Neural progenitor cell (in vitro differentiated cells): ENCODE results near the gene DTNB. TPM values are rescaled to one million over a fixed set of nuclear protein-coding genes. Genes with fewer than 3 reads are reported as not detected.

Experiments used
- DNase-seq: peaks from one replicate; pipeline ENCODE4 v3.0.0-alpha.2; 2016; ENCODE audit warnings: low spot score
- H2AFZ ChIP-seq: fragments of 200-600 bp; sonication (generic); replicated peaks from 2 replicates; pipeline ENCODE4 v1.6.1; 2016; ENCODE audit warnings: antibody characterized with exemption
- H3F3A ChIP-seq: fragments of 200-600 bp; sonication (generic); 2 replicates; pipeline ENCODE4 v1.6.1; 2016; ENCODE audit warnings: antibody characterized with exemption, low read depth
- H3K27ac ChIP-seq: fragments of 200-600 bp; sonication (generic); 2 replicates; pipeline ENCODE4 v1.5.1; 2016; ENCODE audit warnings: mild to moderate bottlenecking
- H3K27me3 ChIP-seq: fragments of 200-600 bp; sonication (generic); 2 replicates; pipeline ENCODE4 v1.6.1; 2016; ENCODE audit warnings: mild to moderate bottlenecking, moderate library complexity
- H3K36me3 ChIP-seq: fragments of 200-600 bp; sonication (generic); 2 replicates; pipeline ENCODE4 v1.5.1; 2016
- H3K4me1 ChIP-seq: fragments of 200-600 bp; sonication (generic); 2 replicates; pipeline ENCODE4 v1.6.1; 2016; ENCODE audit warnings: mixed run types
- H3K4me2 ChIP-seq: fragments of 200-600 bp; sonication (generic); 2 replicates; pipeline ENCODE4 v1.6.1; 2016
- H3K4me3 ChIP-seq: fragments of 200-600 bp; sonication (generic); 2 replicates; pipeline ENCODE4 v1.5.1; 2016
- H3K79me2 ChIP-seq: fragments of 200-600 bp; sonication (generic); 2 replicates; pipeline ENCODE4 v1.6.1; 2016; ENCODE audit warnings: low read depth
- H3K9ac ChIP-seq: fragments of 200-600 bp; sonication (generic); 2 replicates; pipeline ENCODE4 v1.6.1; 2016
- H3K9me3 ChIP-seq: fragments of 200-600 bp; sonication (generic); 2 replicates; pipeline ENCODE4 v1.5.1; 2016; ENCODE audit warnings: low read depth
- H4K20me1 ChIP-seq: fragments of 200-600 bp; sonication (generic); 2 replicates; pipeline ENCODE4 v1.6.1; 2016; ENCODE audit warnings: low read depth
- H3K27ac Mint-ChIP-seq: 3 replicates; pipeline ENCODE4 v1.8.0; 2021; ENCODE audit warnings: mixed read lengths
- H3K27me3 Mint-ChIP-seq: 2 replicates; pipeline ENCODE4 v1.8.0; 2022; ENCODE audit warnings: low read depth, mild to moderate bottlenecking, inconsistent platforms, moderate library complexity, mixed read lengths; ENCODE audit not compliant: insufficient read depth
- H3K36me3 Mint-ChIP-seq: 3 replicates; pipeline ENCODE4 v1.8.0; 2021; ENCODE audit warnings: mixed read lengths
- H3K4me1 Mint-ChIP-seq: 3 replicates; pipeline ENCODE4 v1.8.0; 2021; ENCODE audit warnings: mixed read lengths
- H3K4me3 Mint-ChIP-seq: 3 replicates; pipeline ENCODE4 v1.8.0; 2021; ENCODE audit warnings: mild to moderate bottlenecking, moderate library complexity, mixed read lengths
- H3K9me3 Mint-ChIP-seq: 3 replicates; pipeline ENCODE4 v1.8.0; 2020; ENCODE audit warnings: mixed read lengths
- CTCF ChIP-seq: fragments of 200-600 bp; sonication (generic); IDR thresholded peaks from 2 replicates; pipeline ENCODE4 v1.5.1; 2017; ENCODE audit warnings: antibody characterized with exemption, mild to moderate bottlenecking
- EZH2 ChIP-seq: fragments of 200-600 bp; sonication (generic); IDR thresholded peaks from 2 replicates; pipeline ENCODE4 v1.6.1; 2017; ENCODE audit warnings: antibody characterized with exemption, mild to moderate bottlenecking, moderate library complexity
- EZH2phosphoT487 ChIP-seq: fragments of 200-600 bp; sonication (generic); IDR thresholded peaks from 2 replicates; pipeline ENCODE4 v1.6.1; 2017; ENCODE audit warnings: antibody characterized with exemption
- total RNA-seq: library from RNA; depleted of rRNA; stranded (reverse); fragments of >200 nt; gene quantifications from 2 replicates; pipeline ENCODE4 v1.2.3, GENCODE V29; 2015; ENCODE audit warnings: low replicate concordance

The DTNB gene
- total RNA-seq, 1 donor from 2014 or later, result 27.1 TPM

- no peak for TF ChIP-seq EZH2phosphoT487
- TF ChIP-seq CTCF, result no peak
- TF ChIP-seq EZH2, result no peak
- no peaks in the 10 kb centered on the region for H3K79me2 ChIP-seq
- no peaks in the 10 kb centered on the region for H3K9me3 ChIP-seq
- Mint-ChIP-seq H3K9me3 (no peaks in the 10 kb centered on the region), H3K27me3 (no peaks in the 10 kb centered on the region), H3K4me3 (no peak overlapping the region), H3K4me1 (no peaks in the 10 kb centered on the region), H3K27ac (no peak overlapping the region), H3K36me3 (peaks cover 4% of the 10 kb centered on the region)
- no peak overlapping the region for H3K9ac ChIP-seq
- no peak overlapping the region for H2AFZ ChIP-seq
- no peak for DNase-seq
- H3K27ac ChIP-seq, result no peak overlapping the region
- H3K36me3 ChIP-seq, result no peaks in the 10 kb centered on the region
- H3K27me3 ChIP-seq, result no peaks in the 10 kb centered on the region
- H3K4me3 ChIP-seq, result no peak overlapping the region
- no peaks in the 10 kb centered on the region for H3F3A ChIP-seq
- H3K4me2 ChIP-seq, result no peak overlapping the region
- H4K20me1 ChIP-seq, result no peaks in the 10 kb centered on the region
- no peaks in the 10 kb centered on the region for H3K4me1 ChIP-seq
These were observed 224.6 kb downstream of the DTNB start for GRCh38 chr2:25448808-25449207.

GRCh38 chr2:25447018-25447417 is 226.4 kb downstream of the DTNB start:
- H3K27me3 ChIP-seq, result no peaks in the 10 kb centered on the region
- H3K9ac ChIP-seq, result no peak overlapping the region
- no peaks in the 10 kb centered on the region for H3K4me1 Mint-ChIP-seq
- no peak overlapping the region for H2AFZ ChIP-seq
- H3F3A ChIP-seq, result no peaks in the 10 kb centered on the region
- H3K27me3 Mint-ChIP-seq, result no peaks in the 10 kb centered on the region
- TF ChIP-seq EZH2phosphoT487, result no peak
- no peak for TF ChIP-seq CTCF
- no peak for TF ChIP-seq EZH2
- no peak for DNase-seq
- H3K27ac ChIP-seq, result no peak overlapping the region
- H3K4me3 Mint-ChIP-seq, result no peak overlapping the region
- H3K9me3 ChIP-seq, result no peaks in the 10 kb centered on the region
- H3K4me2 ChIP-seq, result no peak overlapping the region
- no peaks in the 10 kb centered on the region for H3K79me2 ChIP-seq
- H3K27ac Mint-ChIP-seq, result no peak overlapping the region
- no peaks in the 10 kb centered on the region for H3K9me3 Mint-ChIP-seq
- peaks cover 4% of the 10 kb centered on the region for H3K36me3 Mint-ChIP-seq
- H4K20me1 ChIP-seq, result no peaks in the 10 kb centered on the region
- H3K36me3 ChIP-seq, result no peaks in the 10 kb centered on the region
- H3K4me3 ChIP-seq, result no peak overlapping the region
- H3K4me1 ChIP-seq, result no peaks in the 10 kb centered on the region

- no peaks in the 10 kb centered on the region for H3K4me1 ChIP-seq
- no peak for DNase-seq
- no peaks in the 10 kb centered on the region for H3K4me1 Mint-ChIP-seq
- no peak overlapping the region for H3K27ac Mint-ChIP-seq
- H3K79me2 ChIP-seq, result no peaks in the 10 kb centered on the region
- H3K36me3 ChIP-seq, result no peaks in the 10 kb centered on the region
- H3K9me3 ChIP-seq, result no peaks in the 10 kb centered on the region
- H3K9ac ChIP-seq, result no peak overlapping the region
- no peak overlapping the region for H2AFZ ChIP-seq
- H3K9me3 Mint-ChIP-seq, result no peaks in the 10 kb centered on the region
- H3K27me3 ChIP-seq, result no peaks in the 10 kb centered on the region
- TF ChIP-seq EZH2phosphoT487, result no peak
- TF ChIP-seq EZH2, result no peak
- TF ChIP-seq CTCF, result no peak
- H3K4me2 ChIP-seq, result no peak overlapping the region
- no peaks in the 10 kb centered on the region for H3K27me3 Mint-ChIP-seq
- H3K36me3 Mint-ChIP-seq, result peaks cover 4% of the 10 kb centered on the region
- no peak overlapping the region for H3K4me3 Mint-ChIP-seq
- no peak overlapping the region for H3K4me3 ChIP-seq
- H3F3A ChIP-seq, result no peaks in the 10 kb centered on the region
- no peak overlapping the region for H3K27ac ChIP-seq
- H4K20me1 ChIP-seq, result no peaks in the 10 kb centered on the region
These were observed 227.3 kb downstream of the DTNB start for GRCh38 chr2:25446122-25446521.
